GM19193 (cell line): Measurements from ENCODE around the gene SLC44A2.

Experiments
- POLR2A ChIP-seq: IDR thresholded peaks from 4 replicates; pipeline ENCODE4 v1.6.1; 2011; ENCODE audit not compliant: insufficient read depth, insufficient read length; ENCODE audit errors: extremely low read depth

Gene SLC44A2

GRCh38 chr19:10625003-10625761 is at the start of gene SLC44A2:
TSS of gene SLC44A2 (plus strand) at chr19:10625553. CDS start at chr19:10625634, 81 bp downstream.
- TF ChIP-seq POLR2A: no peak

DNA sequence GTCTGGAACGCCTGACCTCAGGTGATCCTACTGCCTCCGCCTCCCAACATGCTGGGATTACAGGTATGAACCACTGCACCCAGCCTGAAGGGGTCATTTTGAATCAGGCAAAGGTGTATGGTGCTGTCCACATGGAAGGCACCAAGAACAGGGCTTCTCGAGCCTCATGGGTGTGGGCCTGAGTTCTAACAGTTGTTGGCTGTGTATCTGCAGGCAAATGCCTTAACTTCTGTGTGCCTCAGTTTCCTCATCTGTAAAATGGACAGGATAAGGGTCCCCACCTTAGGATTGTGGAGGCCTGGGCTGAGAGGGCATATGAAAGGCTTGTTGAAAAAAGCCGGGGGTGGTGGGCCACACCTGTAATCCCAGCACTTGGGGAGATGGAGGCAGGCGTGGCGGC is 47.4 kb upstream of the SLC44A2 start:
- no peak for TF ChIP-seq POLR2A

- no peak for TF ChIP-seq POLR2A
Measured at GRCh38 chr19:10580979-10581631, 44.2 kb upstream of the SLC44A2 start.

- no peak for TF ChIP-seq POLR2A
Measured at GRCh38 chr19:10582091-10582490, 43.3 kb upstream of the SLC44A2 start.

DNA sequence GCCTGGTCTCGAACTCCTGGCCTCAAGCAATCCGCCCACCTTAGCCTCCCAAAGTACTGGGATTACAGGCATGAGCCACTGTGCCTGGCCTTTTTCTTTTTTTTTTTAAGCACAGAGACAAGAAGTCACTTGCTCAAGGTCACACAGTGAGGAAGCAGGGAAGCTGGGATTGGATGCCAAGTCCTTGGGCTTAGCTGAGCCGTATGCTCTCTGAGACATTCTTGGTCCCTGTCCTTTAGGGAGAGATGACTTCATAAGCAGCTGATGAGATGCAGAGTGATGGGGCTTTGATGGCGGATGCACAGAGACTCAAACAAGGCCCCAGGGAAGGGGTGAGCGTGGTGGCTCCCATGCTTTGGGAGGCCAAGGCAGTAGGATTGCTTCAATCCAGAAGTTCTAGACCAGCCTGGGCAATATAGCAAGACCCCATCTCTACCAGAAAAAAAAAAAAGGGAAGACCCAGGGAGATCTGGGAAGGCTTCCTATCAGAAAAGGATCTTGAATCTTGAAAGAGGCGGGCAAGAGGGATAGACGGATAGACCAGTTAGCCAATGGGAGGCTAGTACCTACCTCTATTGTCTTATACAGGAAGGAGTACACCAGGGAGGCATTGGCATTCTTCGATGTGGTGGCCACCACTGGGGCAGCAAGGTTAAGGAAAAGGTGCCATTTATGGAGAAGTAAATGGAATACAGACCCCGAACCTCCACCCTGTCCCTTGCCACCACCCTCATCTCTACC is 42.1 kb upstream of the SLC44A2 start:
- no peak for TF ChIP-seq POLR2A

- no peak for TF ChIP-seq POLR2A
Measured at GRCh38 chr19:10586396-10586795, 39.0 kb upstream of the SLC44A2 start.

DNA sequence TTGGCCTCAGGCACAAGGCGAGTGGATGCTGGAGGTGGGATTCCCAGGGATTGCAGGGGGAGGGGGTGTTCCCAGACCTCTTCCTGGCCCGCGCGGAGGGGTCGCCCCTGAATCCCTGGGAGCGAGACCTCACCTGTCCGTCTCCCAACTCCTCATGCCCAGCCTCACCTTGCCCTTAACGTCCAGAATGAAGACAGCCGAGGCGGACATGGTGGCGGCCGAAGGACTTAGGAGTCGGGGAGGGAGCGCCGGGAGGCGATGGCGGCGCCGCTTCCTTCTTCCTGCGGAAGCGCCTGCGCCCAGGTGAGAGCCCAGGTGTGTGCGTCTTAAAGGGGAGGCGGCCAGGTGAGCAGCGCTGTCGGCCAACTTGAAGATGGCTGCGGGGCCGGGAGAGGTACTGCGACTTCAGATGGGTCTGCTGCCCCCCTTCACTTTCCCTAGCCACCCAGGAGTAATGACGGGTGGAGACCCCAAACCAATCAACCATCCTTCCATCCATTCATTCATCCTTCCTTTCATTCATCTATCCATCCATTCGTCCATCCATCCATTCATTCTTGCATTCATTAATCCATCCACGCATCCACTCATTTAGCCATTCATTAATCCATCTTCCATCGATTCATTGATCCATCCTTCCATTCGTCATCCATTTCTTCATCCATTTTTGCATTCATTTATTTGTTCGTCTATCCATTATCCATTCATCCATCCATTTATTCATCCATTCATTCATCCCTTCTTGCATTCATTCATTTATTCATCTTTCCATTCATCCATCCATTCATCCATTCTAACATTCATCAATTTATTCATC is 38.1 kb upstream of the SLC44A2 start, which contains the start of gene AP1M2:
AP1M2 (minus strand) TSS at position 291 of the 817 bp plus-strand sequence; CDS start at position 210, 81 bp downstream.
- TF ChIP-seq POLR2A: no peak

GRCh38 chr19:10587839-10588150 is 37.6 kb upstream of the SLC44A2 start:
- TF ChIP-seq POLR2A: no peak

DNA sequence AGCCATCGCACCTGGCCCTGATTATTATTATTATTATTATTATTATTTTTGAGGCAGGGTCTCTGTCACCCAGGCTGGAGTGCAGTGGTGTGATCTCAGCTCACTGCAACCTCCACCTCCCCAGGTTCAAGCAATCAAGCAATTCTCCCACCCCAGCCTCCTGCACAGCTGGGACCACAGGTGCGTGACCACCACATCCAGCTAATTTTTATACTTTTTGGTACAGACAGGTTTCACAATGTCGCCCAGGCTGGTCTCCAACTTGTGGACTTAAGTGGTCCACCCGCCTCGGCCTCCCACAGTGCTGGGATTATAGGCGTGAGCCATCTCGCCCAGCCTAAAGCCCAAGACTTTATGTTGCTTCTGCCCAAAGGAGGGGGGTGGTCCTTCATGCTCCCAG is 32.2 kb upstream of the SLC44A2 start:
- TF ChIP-seq POLR2A: no peak

- no peak for TF ChIP-seq POLR2A
Measured at GRCh38 chr19:10593820-10594637, 31.3 kb upstream of the SLC44A2 start.

DNA sequence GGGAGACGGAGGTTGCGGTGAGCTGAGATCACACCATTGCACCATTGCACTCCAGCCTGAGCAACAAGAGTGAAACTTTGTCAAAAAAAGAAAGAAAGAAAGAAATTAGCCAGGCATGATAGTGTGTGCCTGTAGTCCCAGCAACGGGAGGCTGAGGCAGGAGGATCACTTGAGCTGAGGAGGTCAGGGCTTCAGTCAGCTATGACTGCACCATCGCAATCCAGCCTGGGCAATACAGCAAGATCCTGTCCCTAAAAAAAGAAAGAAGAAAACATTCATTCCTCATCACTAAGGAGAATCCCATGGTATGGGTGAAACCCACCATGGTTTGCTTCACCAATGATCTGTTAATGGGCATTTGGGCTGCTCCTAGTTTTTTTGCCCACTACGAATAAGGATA is 25.2 kb upstream of the SLC44A2 start:
- no peak for TF ChIP-seq POLR2A

DNA sequence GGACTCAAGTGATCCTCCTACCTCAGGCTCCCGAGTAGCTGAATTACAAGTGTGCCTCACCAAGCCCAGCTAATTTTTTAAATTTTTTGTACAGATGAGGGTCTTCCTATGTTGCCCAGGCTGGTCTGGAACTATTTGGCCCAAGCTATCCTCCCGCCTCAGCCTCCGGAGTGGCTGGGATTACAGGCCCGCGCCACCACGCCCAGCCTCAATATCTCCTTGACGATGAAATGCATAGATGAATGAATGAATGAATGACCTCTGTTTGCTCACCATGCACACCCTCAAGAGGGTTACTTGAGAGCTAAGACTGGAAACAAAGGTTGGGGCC is 23.4 kb upstream of the SLC44A2 start:
- no peak for TF ChIP-seq POLR2A

- TF ChIP-seq POLR2A: peak; percentile 54
Measured at GRCh38 chr19:10602330-10603083, 22.8 kb upstream of the SLC44A2 start.

- TF ChIP-seq POLR2A: no peak
Measured at GRCh38 chr19:10603084-10603872, 22.1 kb upstream of the SLC44A2 start.
